CD4-positive, alpha-beta T cell treated with Interleukin-15 for 1 hour (primary cell): ENCODE data around the gene PSMB7.

Experiments
- DNase-seq: peaks from one replicate; pipeline ENCODE4 v3.0.0-alpha.2; 2020

PSMB7 gene

GRCh38 chr9:124409410-124409809, 5.8 kb downstream of the PSMB7 start:
- DNase-seq = no peak

- DNase-seq = no peak
These were observed 12.0 kb downstream of the PSMB7 start for GRCh38 chr9:124403246-124403645.

GRCh38 chr9:124399968-124400940, 15.0 kb downstream of the PSMB7 start:
- DNase-seq = no peak

GRCh38 chr9:124399323-124399967, 15.8 kb downstream of the PSMB7 start:
- DNase-seq = no peak

- no peak for DNase-seq
These were observed 16.9 kb downstream of the PSMB7 start for GRCh38 chr9:124398191-124398935.

GRCh38 chr9:124395826-124396225, 19.4 kb downstream of the PSMB7 start:
- no peak for DNase-seq

- no peak for DNase-seq
These were observed 20.6 kb downstream of the PSMB7 start for GRCh38 chr9:124394596-124394995.

- no peak for DNase-seq
These were observed 21.1 kb downstream of the PSMB7 start for GRCh38 chr9:124394167-124394566.

GRCh38 chr9:124392871-124393460, 22.3 kb downstream of the PSMB7 start:
- no peak for DNase-seq

GRCh38 chr9:124392254-124392870, 22.9 kb downstream of the PSMB7 start:
- peak; percentile 48 for DNase-seq

GRCh38 chr9:124390794-124391658, 24.2 kb downstream of the PSMB7 start:
- no peak for DNase-seq

GRCh38 chr9:124389146-124389939, 25.9 kb downstream of the PSMB7 start:
- no peak for DNase-seq

- no peak for DNase-seq
These were observed 26.8 kb downstream of the PSMB7 start for GRCh38 chr9:124388275-124389048.

GRCh38 chr9:124386201-124386600, 29.0 kb downstream of the PSMB7 start:
- DNase-seq = no peak

GRCh38 chr9:124385623-124386022, 29.6 kb downstream of the PSMB7 start:
- DNase-seq = no peak

- no peak for DNase-seq
These were observed 30.4 kb downstream of the PSMB7 start for GRCh38 chr9:124384846-124385245.

GRCh38 chr9:124384210-124384609, 31.0 kb downstream of the PSMB7 start:
- no peak for DNase-seq

- DNase-seq = no peak
These were observed 33.9 kb downstream of the PSMB7 start for GRCh38 chr9:124381170-124381945.
